ENCODE measurements around the gene CHID1. TPM values are rescaled to one million over a fixed set of nuclear protein-coding genes. Genes with fewer than 3 reads are reported as not detected.
A peak's percentile ranks its signal among the peaks of the same experiment; 100 is the strongest.

CHID1 gene
- polyA plus RNA-seq, 1 experiment = 95.5 TPM

DNA sequence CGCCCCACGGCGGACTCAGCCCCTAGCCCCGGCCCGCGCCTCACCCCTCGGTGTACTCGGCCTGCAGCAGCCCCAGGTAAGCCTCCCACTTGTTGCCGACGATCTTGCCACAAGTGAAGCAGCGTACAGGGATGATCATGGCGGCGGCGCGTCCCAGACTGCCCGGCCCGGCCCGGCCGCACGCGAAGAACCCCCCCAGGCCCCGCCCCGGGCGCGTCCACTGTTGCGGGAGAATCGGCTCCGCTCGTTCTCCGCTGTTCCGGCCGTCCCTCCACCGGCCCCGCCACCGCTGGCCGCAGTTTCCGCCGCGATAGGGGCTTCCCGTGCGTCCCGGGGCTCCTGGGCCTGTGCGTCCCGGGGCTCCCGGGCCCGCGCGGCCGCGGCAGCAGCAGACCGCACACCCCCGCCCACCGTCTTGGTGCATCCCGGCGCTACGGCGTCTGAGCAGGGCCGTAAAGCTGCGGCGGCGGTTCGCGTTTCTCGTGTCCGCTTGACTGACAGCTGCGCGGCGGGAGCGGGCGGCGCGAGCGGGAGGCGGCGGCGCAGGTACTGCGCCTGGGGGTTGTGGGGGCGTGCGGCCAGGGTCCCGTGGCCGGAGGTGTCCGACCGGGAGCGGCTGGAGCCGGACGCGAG lies 68.1 kb downstream of the CHID1 start, which contains the start of the genes POLR2L and TSPAN4:
Gene POLR2L, minus strand, starts transcription at position 160 of the 633 bp plus-strand sequence. Its CDS starts 21 bp downstream, at position 139.
Gene TSPAN4, plus strand, starts transcription at position 483 of the 633 bp plus-strand sequence. CDS start 7,453 bp downstream, outside the sequence.
- TF ChIP-seq, protein P1, sequence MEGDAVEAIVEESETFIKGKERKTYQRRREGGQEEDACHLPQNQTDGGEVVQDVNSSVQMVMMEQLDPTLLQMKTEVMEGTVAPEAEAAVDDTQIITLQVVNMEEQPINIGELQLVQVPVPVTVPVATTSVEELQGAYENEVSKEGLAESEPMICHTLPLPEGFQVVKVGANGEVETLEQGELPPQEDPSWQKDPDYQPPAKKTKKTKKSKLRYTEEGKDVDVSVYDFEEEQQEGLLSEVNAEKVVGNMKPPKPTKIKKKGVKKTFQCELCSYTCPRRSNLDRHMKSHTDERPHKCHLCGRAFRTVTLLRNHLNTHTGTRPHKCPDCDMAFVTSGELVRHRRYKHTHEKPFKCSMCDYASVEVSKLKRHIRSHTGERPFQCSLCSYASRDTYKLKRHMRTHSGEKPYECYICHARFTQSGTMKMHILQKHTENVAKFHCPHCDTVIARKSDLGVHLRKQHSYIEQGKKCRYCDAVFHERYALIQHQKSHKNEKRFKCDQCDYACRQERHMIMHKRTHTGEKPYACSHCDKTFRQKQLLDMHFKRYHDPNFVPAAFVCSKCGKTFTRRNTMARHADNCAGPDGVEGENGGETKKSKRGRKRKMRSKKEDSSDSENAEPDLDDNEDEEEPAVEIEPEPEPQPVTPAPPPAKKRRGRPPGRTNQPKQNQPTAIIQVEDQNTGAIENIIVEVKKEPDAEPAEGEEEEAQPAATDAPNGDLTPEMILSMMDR (IDR thresholded peaks at IDR 0.05; ENCODE audit: low read depth, low read length) = no peak
- Histone ChIP-seq H3K27ac (ENCODE audit: low read depth, low read length) (peak within 1 kb of the TSS; percentile 97), H3K4me3 (ENCODE audit: low read depth, low read length) (peak within 1 kb of the TSS; percentile 71), H3K27me3 (ENCODE audit: control insufficient read depth, insufficient read depth, low read length) (no peaks in the 10 kb centered on the region), H3K9me3 (ENCODE audit: control insufficient read depth, insufficient read depth, low read length) (no peaks in the 10 kb centered on the region; the same call in 1 of the 2 replicates)
- DNase-seq (ENCODE audit: low read depth, low spot score) = peak; percentile 68
- CTCF ChIA-PET = no interaction called here
- POLR2A ChIA-PET = interaction anchor here (0.8 to 3.1 kb wide), 7 partner anchors 9 to 799 kb away, joined by 3 to 66 read pairs (median 6); partner anchors contain the start of genes CD151, PNPLA2 and RPLP2

DNA sequence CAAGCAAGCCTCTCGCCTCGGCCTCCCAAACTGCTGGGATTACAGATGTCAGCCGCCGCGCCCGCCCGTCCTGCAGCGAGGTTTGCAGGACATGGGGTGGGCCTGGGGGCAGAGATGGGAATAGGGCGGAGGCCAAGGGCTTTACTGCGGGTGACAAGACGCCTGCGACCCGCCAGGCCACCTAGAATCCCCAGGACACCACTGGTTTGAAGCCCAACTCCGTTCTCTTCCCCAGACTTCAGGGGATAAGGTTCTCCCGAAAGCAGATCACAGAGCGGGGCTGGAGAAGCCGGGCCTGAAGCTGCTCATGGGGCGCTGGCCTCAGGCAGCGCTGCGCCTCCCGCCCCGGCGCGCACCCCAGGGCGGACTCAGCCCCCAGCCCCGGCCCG lies 68.6 kb downstream of the CHID1 start:
- ChIA-PET CTCF (no interaction called here), POLR2A (interaction anchor here (3.1 kb wide), 1 partner anchor 9 kb away, joined by 66 read pairs; the partner anchor contains the start of gene CD151)

DNA sequence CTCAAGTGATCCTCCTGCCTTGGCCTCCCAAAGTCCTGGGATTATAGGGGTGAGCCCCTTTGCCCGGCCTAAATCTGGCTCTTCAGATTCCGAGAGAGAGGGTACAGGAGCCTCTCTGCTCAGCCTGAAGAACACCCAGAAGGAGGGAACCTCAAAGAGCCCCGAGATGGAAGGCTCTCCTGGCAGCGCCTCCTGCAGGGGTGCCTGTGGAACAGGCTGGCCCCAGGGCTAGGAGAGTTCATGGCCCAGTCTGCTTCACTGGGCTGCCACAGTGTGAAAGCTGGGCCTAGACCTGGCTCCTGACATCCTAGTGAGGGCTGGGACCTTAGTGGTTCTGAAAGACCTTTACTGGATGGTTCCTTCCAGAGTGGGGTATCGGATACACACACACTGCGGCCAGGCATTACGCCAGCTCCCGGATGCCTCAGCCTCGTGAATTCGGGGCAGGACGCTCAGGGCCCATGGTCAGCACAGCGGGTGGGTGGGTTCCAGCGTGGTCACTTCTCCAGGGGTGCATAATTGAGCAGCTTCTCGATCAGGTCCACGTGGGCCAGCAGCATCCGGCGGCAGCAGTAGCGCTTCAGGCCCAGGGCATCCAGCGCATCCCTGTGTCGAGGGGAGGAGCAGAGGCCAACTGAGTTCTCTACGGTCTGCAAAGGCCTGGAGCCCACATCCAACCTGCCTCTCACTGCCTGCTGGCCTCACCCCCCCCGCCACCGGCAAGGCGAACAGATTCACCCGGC lies 70.6 kb downstream of the CHID1 start:
- ChIA-PET CTCF (interaction anchor here (0.6 kb wide), 1 partner anchor 26 kb away, joined by 3 read pairs; no protein-coding TSS in a partner anchor), POLR2A (interaction anchor here (1.3 kb wide), 1 partner anchor 21 kb away, joined by 6 read pairs; the partner anchor contains the start of gene PNPLA2)
- H3K9me3 ChIP-seq (ENCODE audit: control insufficient read depth, insufficient read depth, low read length) = no peaks in the 10 kb centered on the region; the same call in 1 of the 2 replicates
- TF ChIP-seq, protein P1 (IDR thresholded peaks at IDR 0.05; ENCODE audit: low read depth, low read length) = peak; percentile 24
- H3K4me3 ChIP-seq (ENCODE audit: low read depth, low read length) = peak overlapping the region; percentile 71
- no peak for DNase-seq (ENCODE audit: low read depth, low spot score)
- no peaks in the 10 kb centered on the region for H3K27me3 ChIP-seq (ENCODE audit: control insufficient read depth, insufficient read depth, low read length)
- H3K27ac ChIP-seq (ENCODE audit: low read depth, low read length) = no peak overlapping the region

More for the DNA sequence above, 68.6 kb downstream of the CHID1 start:
- Histone ChIP-seq H3K9me3 (ENCODE audit: control insufficient read depth, insufficient read depth, low read length) (no peaks in the 10 kb centered on the region; the same call in 1 of the 2 replicates), H3K4me3 (ENCODE audit: low read depth, low read length) (peak overlapping the region; percentile 71), H3K27me3 (ENCODE audit: control insufficient read depth, insufficient read depth, low read length) (no peaks in the 10 kb centered on the region), H3K27ac (ENCODE audit: low read depth, low read length) (peak overlapping the region; percentile 3)
- TF ChIP-seq, protein P1 (IDR thresholded peaks at IDR 0.05; ENCODE audit: low read depth, low read length) = no peak
- DNase-seq (ENCODE audit: low read depth, low spot score) = no peak

DNA sequence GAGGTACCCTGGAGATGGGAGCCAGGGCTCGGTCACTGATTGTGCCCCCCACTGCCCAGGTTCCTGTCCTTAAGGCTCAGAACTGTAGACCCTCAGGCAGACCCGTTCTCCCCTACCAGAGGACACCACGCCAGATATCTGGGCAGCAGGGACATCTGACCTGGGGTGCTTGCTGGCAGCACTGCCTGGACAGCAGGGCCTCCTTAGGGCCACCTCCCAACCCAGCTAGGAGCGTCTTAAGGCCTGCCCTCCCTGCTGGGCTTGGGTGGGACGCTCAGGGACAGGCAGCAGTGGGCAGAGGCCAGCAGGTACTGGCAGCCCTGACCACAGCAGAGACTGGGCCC lies 71.4 kb downstream of the CHID1 start:
- Histone ChIP-seq H3K27me3 (ENCODE audit: control insufficient read depth, insufficient read depth, low read length) (no peaks in the 10 kb centered on the region), H3K9me3 (ENCODE audit: control insufficient read depth, insufficient read depth, low read length) (no peaks in the 10 kb centered on the region; the same call in 1 of the 2 replicates), H3K4me3 (ENCODE audit: low read depth, low read length) (no peak overlapping the region), H3K27ac (ENCODE audit: low read depth, low read length) (peak overlapping the region; percentile 11)
- ChIA-PET CTCF (interaction anchor here (0.6 kb wide), 1 partner anchor 25 kb away, joined by 3 read pairs; no protein-coding TSS in a partner anchor), POLR2A (interaction anchor here (0.6 kb wide), 2 partner anchors 9 to 33 kb away, joined by 3 to 6 read pairs; no protein-coding TSS in a partner anchor)
- DNase-seq (ENCODE audit: low read depth, low spot score) = no peak
- TF ChIP-seq, protein P1 (IDR thresholded peaks at IDR 0.05; ENCODE audit: low read depth, low read length) = no peak
